Fibroblast of lung (primary cell): ENCODE results near the gene OPA3. TPM values are rescaled to one million over a fixed set of nuclear protein-coding genes. Genes with fewer than 3 reads are reported as not detected.

Experiments used
- DNase-seq, 2 donors: peaks; one replicate each; pipeline versions ENCODE4 v3.0.0 to v3.0.0-alpha.2; 2010; ENCODE audit warnings: low read depth in 2 of 2
- H2AFZ ChIP-seq: 2 replicates; pipeline ENCODE4 v1.5.1; 2012; ENCODE audit warnings: low read length, control low read depth, inconsistent platforms
- H3K27ac ChIP-seq: 2 replicates; pipeline ENCODE4 v1.5.1; 2011; ENCODE audit warnings: low read length, control low read depth; ENCODE audit not compliant: insufficient read depth
- H3K27me3 ChIP-seq: 2 replicates; pipeline ENCODE4 v1.5.1; 2011; ENCODE audit warnings: mild to moderate bottlenecking, low read length; ENCODE audit not compliant: control insufficient read depth, insufficient read depth
- H3K36me3 ChIP-seq: 2 replicates; pipeline ENCODE4 v1.5.1; 2011; ENCODE audit warnings: low read length; ENCODE audit not compliant: control insufficient read depth, insufficient read depth
- H3K4me1 ChIP-seq: 2 replicates; pipeline ENCODE4 v1.5.1; 2011; ENCODE audit warnings: low read length; ENCODE audit not compliant: control insufficient read depth, insufficient read depth; ENCODE audit errors: extremely low read depth
- H3K4me2 ChIP-seq: 2 replicates; pipeline ENCODE4 v1.5.1; 2011; ENCODE audit warnings: low read length, control low read depth; ENCODE audit not compliant: insufficient read depth; ENCODE audit errors: extremely low read depth
- H3K4me3 ChIP-seq, 4 experiments: fragments of 200-600 bp in 1 of 4; sonication (generic) in 1 of 4; replicated peaks in 1 of 4; 2 replicates each; pipeline ENCODE4 v1.5.1; 2011 to 2016; ENCODE audit warnings: low read length in 4 of 4, low read depth in 3 of 4, mild to moderate bottlenecking in 3 of 4, control low read depth in 2 of 4, inconsistent platforms in 1 of 4, mixed read lengths in 1 of 4; ENCODE audit not compliant: insufficient read depth in 1 of 4; ENCODE audit errors: control extremely low read depth in 1 of 4
- H3K79me2 ChIP-seq: 2 replicates; pipeline ENCODE4 v1.5.1; 2012; ENCODE audit warnings: mild to moderate bottlenecking, low read length, inconsistent platforms; ENCODE audit not compliant: control insufficient read depth, insufficient read depth
- H3K9ac ChIP-seq: 2 replicates; pipeline ENCODE4 v1.5.1; 2011; ENCODE audit warnings: mild to moderate bottlenecking, low read length, control low read depth; ENCODE audit not compliant: insufficient read depth
- H3K9me3 ChIP-seq: 2 replicates; pipeline ENCODE4 v1.5.1; 2012; ENCODE audit warnings: low read depth, low read length; ENCODE audit not compliant: control insufficient read depth, insufficient read depth
- H4K20me1 ChIP-seq: 2 replicates; pipeline ENCODE4 v1.5.1; 2011; ENCODE audit warnings: low read length; ENCODE audit not compliant: control insufficient read depth, insufficient read depth; ENCODE audit errors: extremely low read depth
- EZH2 ChIP-seq: IDR thresholded peaks from 2 replicates; pipeline ENCODE4 v1.5.1; 2012; ENCODE audit warnings: low read length, control low read depth, mild to moderate bottlenecking; ENCODE audit errors: missing control alignments
- polyA plus RNA-seq, 2 donors: library from polyadenylated mRNA; depleted of rRNA in 1 of 2; stranded (reverse) in 1 of 2; unstranded in 1 of 2; fragments of >200 nt; gene quantifications; 2 replicates each; pipeline ENCODE4 v1.2.1, GENCODE V29; 2011 to 2012; ENCODE audit warnings: missing spikeins in 1 of 2
- total RNA-seq: library from RNA; depleted of rRNA; stranded (reverse); fragments of >200 nt; gene quantifications from 2 replicates; pipeline ENCODE4 v1.2.1, GENCODE V29; 2014
- TF ChIP-seq, protein P1 (sequence below), 2 donors: IDR thresholded peaks in 1 of 2; conservative IDR thresholded peaks in 1 of 2; 1 replicate in 1 of 2; 2 replicates in 1 of 2; pipeline ENCODE4 v1.5.1; 2011 to 2012; ENCODE audit warnings: low read length in 2 of 2, control low read depth in 1 of 2, inconsistent platforms in 1 of 2, low read depth in 1 of 2, mild to moderate bottlenecking in 1 of 2

Gene OPA3
- total and polyA plus RNA-seq, 2 donors (not counting 1 experiment from before 2014, with no cell fraction given): 3.8 to 8.3 TPM

DNA sequence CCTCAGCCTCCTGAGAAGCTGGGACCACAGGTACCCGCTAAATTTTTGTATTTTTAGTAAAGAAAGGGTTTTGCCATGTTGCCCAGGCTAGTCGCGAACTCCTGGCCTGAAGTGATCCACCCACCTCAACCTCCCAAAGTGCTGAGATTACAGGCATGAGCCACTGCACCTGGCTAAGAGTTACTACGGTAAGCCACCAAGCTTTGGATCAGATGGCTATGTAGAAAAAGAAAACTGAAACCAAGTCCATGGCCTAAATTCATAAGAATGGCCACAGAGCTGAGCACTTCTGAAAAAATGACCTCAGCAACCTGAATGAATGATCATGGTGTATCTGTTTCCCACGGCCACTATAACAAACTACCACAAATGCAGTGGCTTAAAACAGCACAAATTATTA lies 9.4 kb downstream of the OPA3 start:
- Histone ChIP-seq H3K9ac (no peak overlapping the region), H4K20me1 (no peaks in the 10 kb centered on the region), H3K4me1 (peaks cover 15% of the 10 kb centered on the region), H3K36me3 (no peaks in the 10 kb centered on the region), H3K4me2 (no peak overlapping the region), H3K27ac (no peak overlapping the region), H2AFZ (no peak overlapping the region), H3K27me3 (no peaks in the 10 kb centered on the region), H3K4me3 (no peak overlapping the region), H3K79me2 (peaks cover 7% of the 10 kb centered on the region), H3K9me3 (no peaks in the 10 kb centered on the region)
- TF ChIP-seq EZH2: no peak
- TF ChIP-seq, protein P1, sequence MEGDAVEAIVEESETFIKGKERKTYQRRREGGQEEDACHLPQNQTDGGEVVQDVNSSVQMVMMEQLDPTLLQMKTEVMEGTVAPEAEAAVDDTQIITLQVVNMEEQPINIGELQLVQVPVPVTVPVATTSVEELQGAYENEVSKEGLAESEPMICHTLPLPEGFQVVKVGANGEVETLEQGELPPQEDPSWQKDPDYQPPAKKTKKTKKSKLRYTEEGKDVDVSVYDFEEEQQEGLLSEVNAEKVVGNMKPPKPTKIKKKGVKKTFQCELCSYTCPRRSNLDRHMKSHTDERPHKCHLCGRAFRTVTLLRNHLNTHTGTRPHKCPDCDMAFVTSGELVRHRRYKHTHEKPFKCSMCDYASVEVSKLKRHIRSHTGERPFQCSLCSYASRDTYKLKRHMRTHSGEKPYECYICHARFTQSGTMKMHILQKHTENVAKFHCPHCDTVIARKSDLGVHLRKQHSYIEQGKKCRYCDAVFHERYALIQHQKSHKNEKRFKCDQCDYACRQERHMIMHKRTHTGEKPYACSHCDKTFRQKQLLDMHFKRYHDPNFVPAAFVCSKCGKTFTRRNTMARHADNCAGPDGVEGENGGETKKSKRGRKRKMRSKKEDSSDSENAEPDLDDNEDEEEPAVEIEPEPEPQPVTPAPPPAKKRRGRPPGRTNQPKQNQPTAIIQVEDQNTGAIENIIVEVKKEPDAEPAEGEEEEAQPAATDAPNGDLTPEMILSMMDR (conservative IDR thresholded peaks at IDR 0.05 in 1 of 2, IDR thresholded peaks at IDR 0.05 in 1 of 2; ENCODE audit: low read depth in 1 of 2, low read length in 2 of 2): no peak
- DNase-seq: no peak

DNA sequence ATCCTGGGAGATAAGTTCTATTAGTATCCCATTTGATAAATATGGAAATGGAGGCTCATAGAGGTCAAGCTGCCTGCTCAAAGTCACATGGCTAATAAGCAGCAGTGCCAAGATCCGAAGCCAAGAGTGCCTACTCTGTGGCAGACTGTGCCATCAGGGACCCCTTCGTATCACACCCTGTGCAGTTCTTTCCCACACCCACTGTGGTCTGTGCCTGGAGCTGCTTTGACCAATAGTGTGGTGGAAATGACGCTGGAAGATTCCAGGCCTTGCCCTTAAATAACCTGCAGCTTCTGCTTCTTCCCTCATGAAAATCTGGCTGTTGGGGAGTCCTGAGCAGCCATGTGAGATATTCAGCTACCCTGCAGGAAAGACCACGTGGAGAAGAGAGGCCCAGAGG lies 10.1 kb downstream of the OPA3 start:
- Histone ChIP-seq H3K36me3 (no peaks in the 10 kb centered on the region), H3K9me3 (no peaks in the 10 kb centered on the region), H3K4me2 (no peak overlapping the region), H2AFZ (no peak overlapping the region), H3K4me1 (peaks cover 15% of the 10 kb centered on the region), H3K79me2 (peaks cover 7% of the 10 kb centered on the region), H3K27ac (peak overlapping the region; percentile 18), H3K27me3 (no peaks in the 10 kb centered on the region), H3K9ac (no peak overlapping the region), H4K20me1 (no peaks in the 10 kb centered on the region), H3K4me3 (no peak overlapping the region)
- DNase-seq: no peak
- no peak for TF ChIP-seq EZH2
- TF ChIP-seq, protein P1 (conservative IDR thresholded peaks at IDR 0.05 in 1 of 2, IDR thresholded peaks at IDR 0.05 in 1 of 2; ENCODE audit: low read depth in 1 of 2, low read length in 2 of 2): no peak

DNA sequence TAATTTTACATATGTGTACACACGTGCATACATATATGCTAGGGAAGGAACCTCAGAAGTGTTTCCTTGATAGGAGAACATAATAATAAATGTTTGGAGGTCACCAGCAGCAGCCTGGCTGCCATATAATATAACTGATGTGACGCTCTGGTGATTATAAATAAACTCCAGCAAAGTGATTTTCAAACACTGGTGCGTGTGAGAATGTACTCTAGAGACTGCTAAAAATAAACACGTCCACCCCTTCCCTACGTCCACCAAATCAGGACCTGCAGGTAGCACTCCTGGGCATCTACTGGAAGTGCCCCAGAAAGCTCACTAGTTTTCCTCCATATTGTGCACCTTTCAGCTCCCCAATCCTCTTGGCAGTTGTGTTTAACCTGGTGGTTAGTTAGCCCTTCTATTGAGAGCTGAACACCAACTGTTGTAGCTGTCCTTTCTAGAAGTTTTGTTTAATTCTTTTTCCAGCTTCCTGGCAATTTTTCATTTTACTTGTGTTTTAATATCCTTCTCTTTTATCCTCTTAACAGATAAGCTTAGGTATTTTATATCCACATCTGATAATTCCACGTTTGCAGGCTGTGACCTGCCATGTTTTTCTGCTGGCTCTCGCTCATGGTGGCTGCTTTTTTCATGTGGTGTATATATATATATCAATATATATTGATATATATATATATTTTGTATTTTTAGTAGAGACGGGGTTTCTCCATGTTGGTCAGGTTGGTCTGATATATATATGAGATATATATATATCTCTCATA lies 13.0 kb downstream of the OPA3 start:
- Histone ChIP-seq H3K27ac (no peak overlapping the region), H3K9ac (no peak overlapping the region), H3K4me2 (no peak overlapping the region), H3K27me3 (no peaks in the 10 kb centered on the region), H3K79me2 (peaks cover 7% of the 10 kb centered on the region), H3K4me3 (no peak overlapping the region), H3K9me3 (no peaks in the 10 kb centered on the region), H3K36me3 (no peaks in the 10 kb centered on the region), H3K4me1 (peaks cover 8% of the 10 kb centered on the region), H2AFZ (no peak overlapping the region), H4K20me1 (no peaks in the 10 kb centered on the region)
- no peak for DNase-seq
- TF ChIP-seq, protein P1 (conservative IDR thresholded peaks at IDR 0.05 in 1 of 2, IDR thresholded peaks at IDR 0.05 in 1 of 2; ENCODE audit: low read depth in 1 of 2, low read length in 2 of 2): no peak
- TF ChIP-seq EZH2: no peak
